HG02938 (cell line): ENCODE measurements around the gene KIAA1217.

Experiments
- ATAC-seq: cut with Tn5 transposase; IDR thresholded peaks from one replicate; pipeline ENCODE4 v1.9.1; 2021; ENCODE audit warnings: mild to moderate bottlenecking, moderate library complexity; ENCODE audit not compliant: unreplicated experiment

KIAA1217 gene

DNA sequence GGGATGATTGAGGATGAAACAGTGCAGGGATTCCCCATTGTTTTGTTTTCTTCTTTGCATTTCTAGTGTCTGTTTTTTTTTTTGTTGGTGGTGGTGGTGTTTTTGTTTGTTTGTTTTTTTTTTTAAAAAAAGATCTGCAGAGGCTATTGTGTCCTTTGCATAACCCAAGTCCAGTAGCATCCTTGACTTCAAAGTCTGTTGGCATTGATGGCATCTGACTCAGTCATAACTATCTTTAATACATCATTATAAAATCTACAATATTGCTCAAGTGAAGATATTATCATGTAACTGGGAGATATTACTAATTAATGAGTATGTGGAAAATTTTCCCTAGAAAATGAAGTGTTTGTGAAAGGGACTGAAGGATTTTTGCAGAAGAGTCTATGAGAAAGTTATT, 70.2 kb downstream of the KIAA1217 start:
- ATAC-seq: no peak

DNA sequence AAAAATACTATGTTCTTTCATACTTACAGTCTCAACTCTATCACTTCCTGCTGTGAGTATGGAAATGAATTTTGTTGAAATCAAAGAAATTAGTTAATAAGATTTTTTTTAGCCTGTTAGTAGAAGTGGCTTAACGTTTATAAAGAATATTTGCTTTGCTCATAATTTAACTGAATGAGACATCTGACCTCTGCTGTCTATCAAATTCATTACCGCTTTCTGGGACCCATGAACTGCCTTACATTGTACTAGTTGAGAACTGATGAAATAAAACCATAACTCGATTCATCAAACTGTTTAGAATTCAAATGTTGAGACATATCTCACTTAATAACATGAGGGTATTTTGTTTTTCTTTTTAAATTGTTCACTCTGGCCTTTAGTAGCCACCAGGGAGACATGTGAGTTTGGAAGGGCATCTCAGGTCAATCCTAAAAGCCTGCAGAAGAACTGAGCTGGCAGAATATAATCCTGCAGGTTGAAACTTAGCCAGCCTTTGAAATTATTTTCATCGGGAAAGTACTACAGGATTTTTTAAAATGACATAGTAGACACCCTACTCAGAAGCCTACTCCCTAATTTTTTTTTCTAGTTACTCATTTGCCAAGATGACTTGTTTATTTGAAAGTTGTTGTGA, 78.7 kb downstream of the KIAA1217 start:
- ATAC-seq: no peak

DNA sequence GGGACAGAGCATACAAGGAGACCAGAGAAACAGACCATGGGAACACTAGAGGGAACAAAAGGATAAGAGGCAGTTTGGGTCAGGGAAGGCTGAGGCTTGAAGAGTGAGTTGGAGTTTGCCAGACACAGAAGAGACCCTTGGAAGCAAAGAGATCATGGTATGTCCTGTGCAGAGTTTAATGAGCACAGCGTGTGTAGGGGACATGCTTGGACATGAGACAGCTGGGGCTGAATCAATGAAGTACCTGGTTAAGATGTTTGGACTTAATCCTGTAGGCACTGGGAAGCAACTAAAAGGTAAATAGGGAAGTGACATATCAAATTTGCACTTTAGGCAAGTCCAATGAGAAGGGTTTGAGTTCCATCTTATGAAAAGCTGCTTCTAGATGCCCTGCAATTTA, 79.6 kb downstream of the KIAA1217 start:
- no peak for ATAC-seq

GRCh38 chr10:24289235-24289634, 80.3 kb downstream of the KIAA1217 start:
- ATAC-seq: no peak

DNA sequence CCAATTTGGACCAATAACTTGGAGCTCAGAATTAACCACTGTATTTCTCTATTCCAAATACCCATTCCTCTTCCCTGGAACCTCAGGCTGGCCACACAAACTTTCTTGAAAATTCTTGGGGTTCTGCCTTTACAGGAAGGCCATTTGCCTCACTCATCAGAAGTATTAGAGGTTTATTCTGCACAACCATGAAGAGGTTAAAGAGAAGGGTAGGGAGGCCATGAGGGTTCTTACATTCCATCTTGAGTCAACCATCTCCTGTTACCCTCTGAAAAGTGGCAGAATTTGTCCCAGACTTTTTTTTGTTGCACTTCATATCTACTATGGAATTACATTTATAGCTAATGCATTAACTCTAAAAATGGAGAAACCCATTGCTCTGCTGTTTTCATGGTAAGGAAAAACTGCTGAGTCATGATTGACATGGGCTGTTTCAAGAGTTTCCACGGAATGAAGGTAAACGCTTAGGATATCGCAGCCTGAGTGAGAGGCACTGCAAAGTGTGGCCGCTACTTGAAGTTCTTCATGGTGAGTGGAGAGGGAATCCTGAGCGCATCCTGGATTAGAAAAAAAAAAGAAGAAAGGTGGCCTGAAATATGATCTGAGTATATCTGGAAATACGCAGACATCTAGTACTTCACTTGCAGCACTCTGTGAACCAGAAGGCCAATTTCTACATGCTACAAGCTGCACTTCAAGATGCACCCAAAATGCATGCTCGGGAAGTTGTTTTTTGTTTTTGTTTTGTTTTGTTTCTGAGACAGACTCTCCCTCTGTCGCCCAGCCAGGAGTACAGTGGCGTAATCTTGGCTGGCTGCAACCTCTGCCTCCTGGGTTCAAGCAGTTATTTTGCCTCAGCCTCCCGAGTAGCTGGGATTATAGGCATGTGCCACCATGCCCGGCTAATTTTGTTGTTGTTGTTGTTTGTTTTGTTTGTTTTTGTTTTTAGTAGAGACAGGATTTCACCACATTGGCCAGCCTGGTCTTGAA, 83.7 kb downstream of the KIAA1217 start:
- no peak for ATAC-seq

DNA sequence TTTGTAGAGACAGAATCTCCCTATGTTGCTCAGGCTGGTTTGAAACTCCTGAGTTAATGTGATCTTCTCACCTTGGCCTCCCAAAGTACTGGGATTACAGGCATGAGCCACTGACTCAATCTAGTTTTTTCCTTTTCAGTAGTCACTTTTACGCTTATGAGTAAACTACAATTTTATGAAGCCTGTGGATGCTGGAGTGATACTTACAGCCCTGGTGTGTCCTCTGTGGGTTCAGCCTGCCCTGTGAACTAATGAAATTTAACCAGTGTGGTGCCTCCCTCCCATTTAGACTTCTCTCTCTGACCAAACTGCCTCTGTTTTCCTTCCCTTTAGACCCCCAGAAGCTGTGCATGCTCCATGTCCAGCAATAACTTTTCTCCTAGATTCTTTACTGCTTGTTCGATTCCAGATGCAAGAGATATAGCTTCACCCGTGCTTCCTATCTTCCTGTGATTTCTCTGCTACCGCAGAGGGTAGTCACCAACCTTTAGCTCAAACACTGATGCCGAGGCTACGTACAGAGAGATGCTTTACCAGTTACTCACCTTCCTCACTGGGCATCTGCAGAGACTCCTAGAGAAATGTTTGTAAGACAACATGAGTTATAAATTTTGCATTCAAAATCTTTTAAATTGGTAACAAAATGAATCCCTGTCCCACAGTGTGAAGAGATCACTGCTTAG, 90.8 kb downstream of the KIAA1217 start:
- no peak for ATAC-seq

DNA sequence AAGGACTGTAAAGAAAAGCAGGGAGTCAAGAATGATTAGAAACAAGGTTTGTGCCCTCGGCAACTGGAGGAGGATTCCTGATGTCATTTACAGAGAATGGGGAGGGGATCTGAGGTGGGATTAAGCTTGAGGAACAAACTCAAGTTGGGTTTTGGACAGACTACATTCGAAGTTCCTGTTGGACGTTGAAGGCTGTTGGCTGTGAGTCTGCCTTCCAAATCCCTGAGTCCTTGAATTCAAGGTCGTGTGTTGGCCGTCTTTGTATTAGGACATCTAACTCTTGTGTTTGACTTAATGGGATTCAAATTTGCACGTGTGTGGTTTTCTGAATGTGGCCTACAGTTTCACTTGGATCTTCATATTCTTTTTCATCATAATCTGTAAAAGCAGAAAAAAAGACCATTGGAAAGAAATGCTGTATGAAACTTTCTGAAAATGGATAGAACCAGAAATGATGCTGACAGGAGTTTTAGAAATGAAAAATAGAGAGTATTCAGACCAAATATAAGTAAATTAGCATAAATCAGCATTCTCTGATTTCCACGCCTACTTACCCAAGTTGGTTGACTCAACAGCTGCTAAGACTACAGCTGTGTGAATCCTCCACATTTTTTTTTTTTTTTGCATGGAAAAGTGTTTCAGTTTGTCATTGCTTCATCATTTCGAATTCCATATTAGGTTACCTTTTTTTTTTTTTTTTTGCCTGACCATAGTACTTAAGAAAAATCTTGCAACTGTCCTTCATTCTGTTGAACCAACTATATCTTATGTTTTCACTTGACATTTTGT, 94.8 kb downstream of the KIAA1217 start:
- no peak for ATAC-seq

DNA sequence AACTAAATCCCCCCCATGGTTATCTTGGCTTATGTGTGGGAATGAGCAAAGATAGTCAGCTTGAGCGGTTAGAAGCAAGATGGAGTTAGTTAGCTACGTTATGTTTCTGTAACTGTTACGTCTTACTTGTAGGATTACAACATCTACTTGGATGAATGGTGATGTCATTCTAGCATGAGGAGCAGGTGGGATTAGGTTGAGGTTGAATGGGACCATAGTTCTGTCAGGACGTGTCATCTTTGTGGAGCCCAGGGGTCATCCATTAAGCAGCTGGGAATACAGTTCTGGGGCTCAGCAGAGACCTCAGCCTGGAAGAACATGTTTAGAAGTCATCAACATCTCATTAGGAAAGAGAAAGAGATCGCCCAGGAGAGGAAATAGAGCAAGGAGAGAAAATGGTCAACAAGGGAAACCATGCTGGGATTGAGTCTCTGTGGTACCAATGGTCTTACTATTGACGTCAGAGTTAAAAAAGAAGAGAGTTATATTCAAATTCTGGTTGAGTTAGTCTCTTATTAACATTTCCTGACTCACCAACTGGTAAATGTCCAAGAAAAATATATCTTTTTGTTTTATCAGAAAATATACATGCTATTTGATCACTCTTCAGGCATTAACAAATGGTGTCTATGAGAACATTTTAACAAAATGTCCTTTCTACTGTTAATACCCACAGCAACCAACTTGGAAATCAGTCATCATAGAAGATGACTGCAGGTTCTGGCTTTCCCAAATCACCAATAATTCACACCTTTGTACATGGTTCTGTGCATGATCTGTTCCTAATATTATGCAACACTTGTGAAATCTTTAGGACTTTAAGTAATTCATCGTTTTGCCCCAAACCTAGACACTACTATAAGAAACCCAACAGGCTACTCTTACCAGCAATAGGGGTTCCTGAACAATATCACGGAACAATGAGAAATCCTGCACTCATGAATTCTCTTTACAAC, 96.9 kb downstream of the KIAA1217 start:
- no peak for ATAC-seq

GRCh38 chr10:24306507-24306875, 97.6 kb downstream of the KIAA1217 start:
- ATAC-seq: no peak

- no peak for ATAC-seq
Observed at GRCh38 chr10:24307116-24307515, 98.2 kb downstream of the KIAA1217 start.

- no peak for ATAC-seq
Observed at GRCh38 chr10:24307696-24308485, 99.0 kb downstream of the KIAA1217 start.

DNA sequence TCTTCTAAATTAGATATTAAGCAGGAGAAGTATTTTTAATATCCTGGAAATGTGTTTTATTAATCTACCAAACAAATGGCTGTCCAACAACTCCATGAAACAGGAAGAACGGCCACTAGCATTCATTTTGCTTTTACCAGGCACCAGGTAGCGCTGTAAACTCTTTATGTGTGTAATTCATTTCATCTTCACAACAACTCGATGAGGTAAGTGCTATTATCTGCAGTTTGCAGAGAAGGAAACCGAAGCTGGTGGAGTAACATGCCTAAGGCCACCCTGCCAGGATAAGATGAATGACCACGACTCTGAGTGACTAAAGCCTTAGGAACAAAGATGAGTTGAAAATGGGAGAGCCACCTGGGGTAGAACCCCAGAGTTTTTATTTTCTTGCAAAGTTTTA, 101.2 kb downstream of the KIAA1217 start:
- no peak for ATAC-seq

DNA sequence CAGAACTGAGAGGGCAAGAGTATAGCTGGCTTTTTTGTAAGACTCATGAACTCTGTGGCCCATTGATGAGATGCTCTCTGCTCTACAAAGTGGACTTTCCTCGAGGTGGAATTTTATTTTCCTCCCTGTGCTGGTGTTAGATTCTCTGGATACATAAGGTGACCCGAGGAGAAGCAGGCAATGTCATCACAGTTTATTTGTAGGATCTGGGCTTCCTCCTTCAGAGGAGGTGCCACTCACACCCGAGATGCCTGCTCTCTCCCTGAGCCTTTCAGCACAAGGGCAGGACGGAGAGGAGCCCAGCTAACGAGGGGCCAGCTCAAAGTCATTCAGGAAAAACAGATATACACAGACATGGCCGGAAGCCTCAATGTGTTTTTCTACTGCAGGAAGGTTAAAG, 103.0 kb downstream of the KIAA1217 start:
- ATAC-seq: no peak

GRCh38 chr10:24313283-24313682, 104.3 kb downstream of the KIAA1217 start:
- no peak for ATAC-seq

DNA sequence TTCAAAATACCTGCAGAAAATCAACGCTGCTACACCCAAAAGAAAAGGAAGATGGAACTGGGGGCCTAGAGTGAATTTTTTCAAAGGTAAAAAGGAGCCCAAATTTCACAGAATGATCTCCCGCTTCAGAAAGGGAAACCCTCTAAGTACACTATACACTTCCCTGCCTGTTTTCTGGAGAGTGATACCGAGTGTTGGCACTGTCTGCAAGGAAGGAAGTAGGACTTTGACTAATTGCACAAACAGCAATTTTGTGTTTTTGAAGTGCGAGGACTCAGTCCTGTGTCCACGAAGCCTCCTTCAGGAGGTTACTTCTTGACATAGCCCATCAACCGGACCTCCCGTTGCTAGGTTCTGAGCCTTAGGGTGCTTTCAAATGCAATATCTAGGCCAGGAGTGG, 106.3 kb downstream of the KIAA1217 start:
- no peak for ATAC-seq

DNA sequence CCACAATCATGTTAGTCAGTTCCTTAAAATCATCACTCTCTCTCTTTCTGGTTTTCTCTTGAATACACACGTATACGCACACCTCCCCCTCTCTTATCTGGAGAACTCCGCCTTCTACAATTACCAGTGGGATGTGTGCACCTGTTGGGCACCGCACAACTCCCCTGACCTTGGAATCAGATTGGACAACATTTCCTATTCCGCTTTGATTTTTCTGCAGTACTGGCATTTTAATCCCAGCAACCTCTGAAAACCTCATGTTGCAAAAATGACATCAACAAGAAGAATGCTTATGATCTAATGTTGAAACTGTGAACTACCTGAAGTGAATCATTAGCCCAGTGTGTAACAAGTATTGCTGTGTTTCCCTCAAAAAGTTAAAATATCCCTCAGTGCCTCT, 109.6 kb downstream of the KIAA1217 start:
- no peak for ATAC-seq

DNA sequence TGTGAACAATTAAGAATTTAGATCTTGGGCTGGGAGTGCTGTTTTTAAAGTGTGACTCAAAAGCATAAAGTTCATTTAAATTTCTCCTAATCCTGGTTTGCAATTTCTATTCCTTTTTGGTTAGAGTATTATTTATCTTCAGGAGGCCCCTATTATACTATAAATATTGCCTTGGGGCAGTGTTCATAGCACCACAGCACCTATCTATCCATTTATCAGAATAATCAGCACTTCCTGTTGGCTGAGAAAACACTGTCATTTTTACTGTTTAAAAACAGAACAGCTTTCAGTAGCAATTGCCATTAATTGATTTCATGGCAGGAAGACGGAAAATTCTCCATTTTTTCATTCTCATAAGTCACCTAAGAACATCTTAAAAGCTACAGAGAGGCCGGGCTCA, 111.4 kb downstream of the KIAA1217 start:
- no peak for ATAC-seq

DNA sequence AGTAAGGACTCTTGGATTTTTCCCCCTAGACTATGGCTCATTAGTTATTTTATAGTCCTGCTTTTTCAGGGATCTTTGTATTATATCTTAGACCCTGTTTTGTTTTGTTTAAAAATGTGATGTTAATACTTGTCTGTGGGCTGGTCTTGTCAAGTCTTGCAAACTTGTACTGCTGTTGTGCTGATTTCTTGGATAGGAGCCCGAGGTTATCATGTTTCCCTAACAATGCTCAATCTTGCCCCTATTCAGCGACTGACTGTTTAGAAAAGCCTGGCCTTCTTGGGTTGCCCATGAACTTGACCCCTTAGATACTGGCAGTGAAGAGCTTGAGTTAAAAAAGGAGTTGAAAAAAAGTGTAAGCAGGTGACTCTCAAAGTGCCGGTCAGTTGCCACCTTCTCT, 115.7 kb downstream of the KIAA1217 start:
- no peak for ATAC-seq

DNA sequence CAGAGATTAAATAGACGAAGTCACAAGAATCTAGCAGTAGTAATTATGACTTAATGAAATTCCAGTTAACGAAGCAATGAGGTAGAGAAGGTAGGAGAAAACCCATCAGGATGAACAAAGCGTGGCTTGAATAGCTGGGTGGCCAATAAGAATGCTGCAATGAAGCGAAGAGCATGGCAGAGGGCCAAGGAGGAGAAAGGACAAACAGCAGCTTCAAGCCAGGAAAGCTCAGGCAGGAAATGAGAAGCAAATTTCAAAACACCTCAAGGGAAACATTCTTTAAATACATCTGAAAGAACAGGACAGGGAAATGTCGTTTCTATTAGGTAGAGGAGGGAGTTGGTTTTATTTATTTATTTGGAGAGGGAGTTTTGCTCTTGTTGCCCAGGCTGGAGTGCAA, 122.5 kb downstream of the KIAA1217 start:
- ATAC-seq: no peak
